Right lobe of liver (tissue), 6 donors: ENCODE measurements around the gene PDCD6IP. TPM values are rescaled to one million over a fixed set of nuclear protein-coding genes. Genes with fewer than 3 reads are reported as not detected.

Experiments used
- ATAC-seq, 4 donors: fragments of 200-7000 bp; cut with Tn5 transposase; one replicate each; pipeline ENCODE4 v1.9.1; 2020; ENCODE audit warnings: mild to moderate bottlenecking in 4 of 4, moderate library complexity in 4 of 4
- DNase-seq, 3 donors: peaks; one replicate each; pipeline ENCODE4 v3.0.0-alpha.2; 2020
- H3K27ac ChIP-seq, 3 donors: fragments of 200-600 bp; one replicate each; pipeline ENCODE4 v1.8.0; 2022
- H3K27me3 ChIP-seq, 2 donors: fragments of 200-600 bp; one replicate each; pipeline ENCODE4 v1.8.0; 2022
- H3K36me3 ChIP-seq, 4 donors: fragments of 200-600 bp; sonication (generic) in 1 of 4; one replicate each; pipeline versions ENCODE4 v1.5.1 to v1.8.0; 2017 to 2022; ENCODE audit warnings: control low read depth in 1 of 4
- H3K4me1 ChIP-seq, 4 donors: fragments of 200-600 bp; sonication (generic) in 1 of 4; one replicate each; pipeline versions ENCODE4 v1.5.1 to v1.8.0; 2017 to 2022; ENCODE audit warnings: control low read depth in 1 of 4
- H3K4me3 ChIP-seq, 3 donors: fragments of 200-600 bp; one replicate each; pipeline ENCODE4 v1.8.0; 2022
- H3K9me3 ChIP-seq, 4 donors: fragments of 200-600 bp; sonication (generic) in 1 of 4; one replicate each; pipeline versions ENCODE4 v1.5.1 to v1.8.0; 2017 to 2022; ENCODE audit warnings: control low read depth in 1 of 4
- POLR2A ChIP-seq: fragments of 450-650 bp; IDR thresholded peaks from one replicate; pipeline ENCODE4 v1.6.1; 2017; ENCODE audit warnings: antibody characterized with exemption, mild to moderate bottlenecking
- WGBS: methylation state at CpG from one replicate; pipeline ENCODE4 v1.1.6; 2018; ENCODE audit warnings: low coverage, low lambda C conversion rate; ENCODE audit not compliant: insufficient coverage; ENCODE audit errors: missing lambda C conversion rate; 5-methylcytosine and 5-hydroxymethylcytosine counted together
- intact Hi-C, 2 donors: fragments of 100-400 bp; cut with DNase I; formaldehyde crosslinking; loops; one replicate each; pipeline versions ENCODE4 v1.11.2 to v1.14.1; 2022
- total RNA-seq, 6 experiments: library from RNA; depleted of rRNA in 2 of 6; stranded (reverse); fragments of >200 nt in 2 of 6; fragmentation: NEBNext Ultra II Directional in 3 of 6; extraction: Animal tissue kit (Norgen Biotek cat#: 25700) in 3 of 6; gene quantifications; one replicate each; pipeline versions ENCODE4 v1.1.0 to v1.2.4, GENCODE V29; 2016 to 2023
- TF ChIP-seq, protein P1 (sequence below), 4 donors: fragments of 200-600 bp in 3 of 4; fragments of 450-650 bp in 1 of 4; IDR thresholded peaks; one replicate each; pipeline versions ENCODE4 v1.5.1 to v1.8.0; 2016 to 2022; ENCODE audit warnings: antibody characterized with exemption in 4 of 4, mild to moderate bottlenecking in 2 of 4
- donor health status: DM: no; HTN: yes; CAD: no.
- donor health status: DM: no; HTN: no; CAD: no.
- donor health status: DM: no; HTN: no; CAD: no.
- donor health status: DM: no; HTN: yes; CAD: no.
- donor health status: DM: no; HTN: yes; CAD: no.

PDCD6IP gene
- total RNA-seq, 6 experiments from 2014 or later = 83.0 to 140 (median 116) TPM

DNA sequence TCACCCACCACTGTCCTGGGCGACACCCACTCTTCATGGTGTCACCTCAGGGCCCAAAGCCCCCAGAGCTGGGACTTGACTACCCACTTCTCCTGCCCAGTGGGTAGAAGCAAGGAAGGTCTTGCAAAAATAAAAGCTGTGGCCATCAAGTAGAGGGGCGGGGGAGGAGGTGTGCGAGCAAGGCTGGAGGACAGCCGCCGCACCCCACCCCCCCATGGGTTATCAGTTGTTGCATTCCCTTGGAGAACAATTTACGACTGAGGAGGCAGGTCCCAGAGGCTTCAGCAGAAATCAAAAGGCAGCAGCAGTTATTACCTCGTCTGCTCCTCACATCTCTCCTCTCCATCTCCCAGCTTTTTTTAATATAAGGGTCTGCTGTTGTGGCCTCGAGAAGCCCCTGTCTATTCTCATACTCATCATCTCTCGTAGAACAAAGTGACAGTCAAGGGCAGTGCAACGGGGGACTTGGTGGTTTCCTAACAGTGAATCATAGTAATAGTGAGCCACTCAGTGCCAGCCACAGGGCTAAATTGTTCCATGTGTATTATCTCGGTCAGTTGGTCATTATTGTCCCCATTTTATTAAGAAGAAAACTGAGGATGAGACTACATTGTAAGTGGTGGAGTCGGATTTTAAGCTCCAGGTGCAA lies 116.4 kb downstream of the PDCD6IP start:
- H3K9me3 ChIP-seq = no peaks in the 10 kb centered on the region
- no peaks in the 10 kb centered on the region for H3K4me1 ChIP-seq
- ATAC-seq (no peak), DNase-seq (no peak)
- no peak overlapping the region for H3K27ac ChIP-seq
- no peak overlapping the region for H3K4me3 ChIP-seq
- intact Hi-C loops = no loop called here
- H3K27me3 ChIP-seq = no peaks in the 10 kb centered on the region
- WGBS = 50% methylated on average over 7 of the region's 12 CpGs
- no peaks in the 10 kb centered on the region for H3K36me3 ChIP-seq
- TF ChIP-seq, protein P1, sequence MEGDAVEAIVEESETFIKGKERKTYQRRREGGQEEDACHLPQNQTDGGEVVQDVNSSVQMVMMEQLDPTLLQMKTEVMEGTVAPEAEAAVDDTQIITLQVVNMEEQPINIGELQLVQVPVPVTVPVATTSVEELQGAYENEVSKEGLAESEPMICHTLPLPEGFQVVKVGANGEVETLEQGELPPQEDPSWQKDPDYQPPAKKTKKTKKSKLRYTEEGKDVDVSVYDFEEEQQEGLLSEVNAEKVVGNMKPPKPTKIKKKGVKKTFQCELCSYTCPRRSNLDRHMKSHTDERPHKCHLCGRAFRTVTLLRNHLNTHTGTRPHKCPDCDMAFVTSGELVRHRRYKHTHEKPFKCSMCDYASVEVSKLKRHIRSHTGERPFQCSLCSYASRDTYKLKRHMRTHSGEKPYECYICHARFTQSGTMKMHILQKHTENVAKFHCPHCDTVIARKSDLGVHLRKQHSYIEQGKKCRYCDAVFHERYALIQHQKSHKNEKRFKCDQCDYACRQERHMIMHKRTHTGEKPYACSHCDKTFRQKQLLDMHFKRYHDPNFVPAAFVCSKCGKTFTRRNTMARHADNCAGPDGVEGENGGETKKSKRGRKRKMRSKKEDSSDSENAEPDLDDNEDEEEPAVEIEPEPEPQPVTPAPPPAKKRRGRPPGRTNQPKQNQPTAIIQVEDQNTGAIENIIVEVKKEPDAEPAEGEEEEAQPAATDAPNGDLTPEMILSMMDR (IDR thresholded peaks at IDR 0.05) = no peak
- TF ChIP-seq POLR2A = no peak

DNA sequence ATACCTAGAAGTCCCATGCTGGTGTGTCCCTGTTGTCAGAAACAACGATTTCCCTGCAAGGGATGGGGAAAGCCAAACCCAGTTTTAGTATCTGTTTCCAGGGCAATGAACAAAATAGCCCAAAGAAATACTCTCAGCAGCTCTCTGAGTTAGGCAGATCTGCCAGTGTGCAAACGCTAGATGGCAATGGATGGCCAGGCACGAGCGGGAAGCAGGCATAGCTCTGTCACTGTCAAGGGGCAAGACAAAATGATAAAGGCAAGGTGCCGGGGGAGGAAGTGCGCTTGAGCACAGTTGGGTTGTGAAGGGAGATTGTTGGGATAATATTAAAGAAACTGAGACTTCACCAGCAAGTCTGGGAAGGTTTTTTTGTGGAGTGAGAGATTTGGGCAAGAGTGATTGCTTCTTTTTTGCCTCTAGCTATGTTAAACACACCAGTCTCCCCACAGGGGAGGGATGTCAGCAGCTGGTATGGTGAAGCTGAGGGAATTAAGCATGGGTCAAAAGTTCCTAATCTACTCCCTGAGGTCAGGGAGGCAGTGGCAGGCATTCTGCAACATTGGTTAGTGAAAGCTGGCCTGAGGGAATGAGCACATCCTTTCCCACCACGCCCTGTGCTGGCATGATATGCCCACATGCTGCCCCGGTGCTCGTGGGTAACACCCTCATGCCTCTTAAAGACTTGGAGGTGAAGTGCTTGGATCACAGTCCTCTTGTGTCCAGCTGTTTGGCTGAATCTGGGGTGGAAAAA lies 117.5 kb downstream of the PDCD6IP start:
- 34% methylated on average over 9 of the region's 9 CpGs for WGBS
- H3K4me3 ChIP-seq = no peak overlapping the region
- H3K9me3 ChIP-seq = no peaks in the 10 kb centered on the region
- no peaks in the 10 kb centered on the region for H3K4me1 ChIP-seq
- TF ChIP-seq POLR2A = no peak
- TF ChIP-seq, protein P1 (IDR thresholded peaks at IDR 0.05) = no peak
- DNase-seq (no peak), ATAC-seq (no peak)
- no peak overlapping the region for H3K27ac ChIP-seq
- no peaks in the 10 kb centered on the region for H3K36me3 ChIP-seq
- intact Hi-C loops = no loop called here
- no peaks in the 10 kb centered on the region for H3K27me3 ChIP-seq

DNA sequence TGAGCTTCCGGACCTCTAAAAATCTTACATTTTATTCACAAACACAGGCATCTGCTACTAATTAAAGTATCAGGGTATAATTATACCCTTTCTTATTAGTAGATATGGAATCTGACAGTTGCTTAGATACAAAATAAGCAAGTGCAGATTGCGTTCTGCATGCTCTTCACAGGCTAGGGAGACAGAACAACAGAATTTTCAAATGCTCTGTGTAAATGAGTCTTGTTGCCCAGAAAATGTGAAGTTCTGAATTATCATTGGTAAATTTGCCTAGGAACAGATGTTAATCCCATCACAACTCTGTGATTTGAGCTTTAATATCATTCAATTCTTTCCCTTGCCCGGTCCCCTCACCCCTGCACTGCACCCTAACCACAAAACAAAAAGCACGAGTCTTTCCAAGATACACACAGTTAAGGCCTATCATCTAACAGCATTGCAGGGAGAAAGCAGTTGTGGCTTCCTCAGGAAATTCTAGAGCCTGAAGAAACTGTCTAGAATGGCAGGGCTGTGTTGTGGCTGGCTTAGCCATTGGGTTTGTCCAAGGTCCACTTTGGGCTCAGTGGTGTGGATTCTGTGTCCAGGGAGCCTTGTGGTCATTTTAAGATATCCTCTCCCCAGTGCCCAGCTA lies 119.8 kb downstream of the PDCD6IP start:
- H3K36me3 ChIP-seq = no peaks in the 10 kb centered on the region
- H3K27ac ChIP-seq = no peak overlapping the region
- TF ChIP-seq POLR2A = no peak
- TF ChIP-seq, protein P1 (IDR thresholded peaks at IDR 0.05) = no peak
- ATAC-seq (no peak), DNase-seq (no peak)
- H3K4me3 ChIP-seq = no peak overlapping the region
- intact Hi-C loops = no loop called here
- WGBS = 65% methylated on average over 4 of the region's 4 CpGs
- no peaks in the 10 kb centered on the region for H3K27me3 ChIP-seq
- no peaks in the 10 kb centered on the region for H3K4me1 ChIP-seq
- H3K9me3 ChIP-seq = no peaks in the 10 kb centered on the region

Other genes with a start within 250 kb of the PDCD6IP start
- gene CLASP2, start 80.4 kb upstream of the PDCD6IP start, total RNA-seq = 10 to 100 TPM; 15.0 to 19.2 (median 16.5) TPM